Adrenal gland (tissue), 5 donors: Measurements from ENCODE around the gene ITGB6.

Source experiments
- CTCF ChIP-seq, 6 experiments: fragments of 450-650 bp in 4 of 6; fragments of 200-600 bp in 2 of 6; sonication (generic) in 1 of 6; IDR thresholded peaks; 1 replicate in 5 of 6; 2 replicates in 1 of 6; pipeline versions ENCODE4 v1.5.1 to v1.8.0; 2016 to 2021; ENCODE audit warnings: antibody characterized with exemption in 6 of 6, mild to moderate bottlenecking in 2 of 6, moderate library complexity in 1 of 6
- POLR2A ChIP-seq, 2 donors: fragments of 450-650 bp; IDR thresholded peaks; one replicate each; pipeline ENCODE4 v1.6.1; 2017; ENCODE audit warnings: antibody characterized with exemption in 2 of 2, mild to moderate bottlenecking in 2 of 2, moderate library complexity in 1 of 2
- donor health status: DM: no; HTN: no; CAD: no.

- TF ChIP-seq POLR2A (IDR thresholded peaks at IDR 0.05) (no peak), CTCF (IDR thresholded peaks at IDR 0.05) (no peak)
Observed at GRCh38 chr2:160050147-160050546, 149.9 kb downstream of the ITGB6 start.
